Stromal cell of bone marrow (primary cell): ENCODE results near the gene PGF.

ENCODE experiments used
- DNase-seq: peaks from one replicate; pipeline ENCODE4 v3.0.0-alpha.2; 2012; ENCODE audit warnings: low read depth

Gene PGF

DNA sequence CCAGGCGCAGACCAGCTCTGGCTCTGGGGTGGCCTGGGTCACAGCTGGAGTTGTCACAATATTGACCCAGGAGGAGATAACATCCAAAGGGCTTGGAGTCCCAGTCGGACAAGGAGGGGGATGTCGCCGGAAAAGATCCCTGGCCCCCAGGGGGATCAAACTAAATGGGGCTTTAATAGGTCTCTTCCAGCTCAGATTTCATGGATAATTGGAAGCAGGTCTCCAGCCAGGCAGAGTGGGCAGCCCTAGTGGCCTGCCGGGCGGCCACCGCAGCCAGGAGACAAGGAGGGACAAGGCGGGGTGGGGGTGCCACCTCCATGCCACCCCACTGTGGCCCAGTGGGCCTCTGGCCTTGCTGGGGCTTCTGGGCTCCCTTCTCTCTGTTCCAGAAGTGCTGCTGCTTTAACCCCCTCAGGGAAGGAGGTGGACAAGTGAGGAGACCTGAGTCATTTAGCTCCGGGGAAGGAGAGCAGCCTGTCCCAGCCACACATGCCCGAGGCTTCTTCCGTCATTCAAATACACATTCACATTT is 23.1 kb upstream of the PGF start:
- DNase-seq, result no peak

DNA sequence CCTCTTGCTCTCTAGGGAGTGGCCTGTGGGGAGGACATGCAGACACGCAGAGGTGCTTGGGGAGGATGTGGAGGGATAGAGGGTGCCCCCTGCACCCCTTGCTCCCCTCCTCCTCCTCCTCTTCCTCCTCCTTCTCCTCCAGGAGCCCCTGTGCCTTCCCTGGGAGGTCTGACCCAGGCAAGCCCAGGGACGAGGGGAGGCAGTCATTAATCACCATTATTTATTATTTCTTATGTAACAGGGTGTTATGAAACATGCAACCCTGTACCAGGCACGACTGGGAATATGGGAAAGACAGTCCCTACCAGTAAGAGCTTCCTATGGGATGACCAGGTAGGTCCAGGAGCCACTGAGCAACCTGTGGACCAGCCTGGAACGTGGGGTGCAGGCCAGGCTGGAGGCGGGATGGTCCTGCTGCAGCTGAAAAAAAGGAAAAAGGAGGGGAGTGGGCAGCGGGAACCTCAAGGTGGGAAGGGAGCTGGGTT is 22.5 kb upstream of the PGF start:
- no peak for DNase-seq

- DNase-seq, result no peak
These were observed 21.9 kb upstream of the PGF start for GRCh38 chr14:74977164-74977900.

- no peak for DNase-seq
These were observed 21.1 kb upstream of the PGF start for GRCh38 chr14:74976264-74977113.

- no peak for DNase-seq
These were observed 19.8 kb upstream of the PGF start for GRCh38 chr14:74975059-74975810.

GRCh38 chr14:74974364-74975058 is 19.1 kb upstream of the PGF start:
- DNase-seq, result no peak

DNA sequence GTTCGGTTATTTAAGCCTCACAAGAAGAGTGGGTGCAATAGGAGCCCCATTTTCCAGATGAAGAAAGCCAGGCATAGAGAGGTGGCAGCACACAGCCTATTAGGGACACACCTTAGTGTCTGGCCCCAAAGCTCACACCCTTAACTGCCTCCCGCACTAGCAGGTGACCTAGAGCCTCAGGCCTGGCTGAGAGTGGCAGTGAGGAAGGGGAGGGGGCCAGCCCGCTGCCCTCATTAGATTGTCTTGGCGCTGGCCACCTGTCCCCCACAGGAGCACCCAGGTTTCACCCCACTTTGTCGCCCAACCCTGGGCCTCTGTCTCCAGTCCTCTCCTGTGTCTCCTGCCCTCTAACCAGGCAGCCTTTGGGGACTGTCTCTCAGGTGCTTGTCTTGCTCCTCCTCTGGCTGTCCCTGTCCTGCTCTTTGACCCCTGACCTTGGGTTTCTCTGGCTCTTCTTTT is 18.5 kb upstream of the PGF start:
- DNase-seq, result no peak

DNA sequence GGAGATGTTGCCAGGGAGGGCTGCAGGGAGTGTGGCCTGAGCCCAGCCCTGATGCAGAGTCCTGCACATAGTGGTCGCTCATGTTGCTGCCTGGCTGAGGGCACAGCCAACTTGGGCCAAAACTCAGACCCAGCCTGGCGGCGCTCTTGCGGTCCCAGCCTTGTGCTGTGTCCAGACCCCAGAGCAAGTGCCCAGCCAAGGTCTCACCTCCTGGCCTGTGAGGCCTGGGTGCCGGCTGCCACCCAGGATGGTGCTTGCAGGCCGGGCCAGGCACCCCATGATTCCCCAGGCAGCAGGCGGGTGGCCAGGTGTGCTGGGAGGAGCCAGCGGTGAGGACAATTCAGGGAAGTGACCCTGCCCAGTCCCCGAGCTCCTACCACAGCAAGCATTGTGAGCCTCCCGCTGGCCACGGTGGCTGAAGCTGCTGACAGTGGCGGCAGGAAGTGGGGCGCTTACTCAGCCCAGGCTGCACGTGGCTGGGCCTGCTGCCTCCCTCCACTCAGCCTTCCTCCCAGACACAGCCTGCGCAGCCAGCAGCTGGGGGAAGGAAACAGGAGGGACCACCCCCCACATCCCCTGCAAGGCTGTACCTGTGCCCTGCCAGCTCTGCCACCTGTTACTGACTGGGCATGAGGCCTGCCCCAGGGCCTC is 17.7 kb upstream of the PGF start:
- no peak for DNase-seq

- no peak for DNase-seq
These were observed 13.4 kb upstream of the PGF start for GRCh38 chr14:74968811-74969210.

DNA sequence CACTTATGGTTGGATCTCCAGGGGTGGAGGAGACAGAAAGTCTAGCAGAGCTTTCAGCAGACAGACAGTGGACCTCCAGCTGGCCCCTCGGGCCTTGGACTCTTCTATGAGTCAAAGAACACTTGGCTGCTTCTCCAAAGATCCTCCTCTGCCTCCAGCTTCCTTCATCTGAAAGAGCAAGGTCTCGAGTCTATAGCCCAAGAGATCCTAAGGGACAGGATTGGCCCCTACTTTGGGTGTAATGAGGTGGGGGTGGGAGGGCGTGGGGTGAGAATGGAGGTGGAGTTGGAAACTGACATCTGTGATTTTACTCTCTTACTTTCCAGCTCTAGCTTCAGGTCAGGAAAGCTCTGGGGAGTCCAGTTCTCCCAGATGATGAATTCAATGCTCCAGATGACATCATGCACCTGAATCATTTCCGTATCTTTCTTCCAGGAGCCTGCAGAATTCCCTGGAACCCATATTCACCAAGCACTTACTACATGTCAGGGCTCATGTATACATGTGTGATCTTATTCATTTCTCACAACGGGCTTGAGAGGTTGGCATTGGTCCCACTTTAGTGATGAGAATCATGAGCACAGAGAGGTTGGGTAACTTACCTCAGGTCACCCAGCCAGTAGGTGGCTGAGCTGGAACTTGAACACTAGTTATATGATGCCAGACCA is 10.2 kb upstream of the PGF start:
- peak; percentile 30 for DNase-seq

DNA sequence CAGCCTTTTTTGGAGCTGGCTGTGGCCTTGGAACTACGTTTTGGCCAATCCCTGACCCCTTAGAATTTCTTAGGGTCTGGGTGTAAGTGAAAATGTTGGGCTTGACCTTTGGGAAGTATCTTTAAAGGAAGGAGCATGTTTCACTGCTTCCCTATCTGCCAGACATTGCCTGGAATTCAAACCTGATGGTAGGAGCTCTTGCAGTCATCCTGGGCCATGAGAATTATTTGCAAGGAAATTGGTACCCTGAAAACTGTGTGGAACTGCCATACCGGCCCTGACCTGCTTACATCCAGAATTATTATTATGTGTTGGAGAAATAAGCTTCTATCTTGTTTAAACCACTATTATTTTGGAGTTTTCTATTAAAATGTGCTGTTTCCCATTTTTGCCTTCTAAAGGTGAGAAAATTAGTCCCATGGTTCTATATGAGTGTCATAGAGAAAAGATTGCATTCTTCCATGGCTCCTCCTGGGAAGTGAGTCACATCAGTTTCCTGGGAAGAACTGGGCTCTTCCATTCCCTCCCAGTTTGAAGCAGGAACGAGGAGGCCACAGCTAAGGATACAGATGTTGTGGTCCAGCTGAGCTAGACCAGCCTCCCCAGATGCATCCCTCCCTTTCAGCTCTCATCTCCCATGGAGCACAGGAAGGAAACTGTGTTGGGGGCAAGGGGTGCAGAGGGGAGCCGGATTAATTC is 9.5 kb upstream of the PGF start:
- peak; percentile 29 for DNase-seq

DNA sequence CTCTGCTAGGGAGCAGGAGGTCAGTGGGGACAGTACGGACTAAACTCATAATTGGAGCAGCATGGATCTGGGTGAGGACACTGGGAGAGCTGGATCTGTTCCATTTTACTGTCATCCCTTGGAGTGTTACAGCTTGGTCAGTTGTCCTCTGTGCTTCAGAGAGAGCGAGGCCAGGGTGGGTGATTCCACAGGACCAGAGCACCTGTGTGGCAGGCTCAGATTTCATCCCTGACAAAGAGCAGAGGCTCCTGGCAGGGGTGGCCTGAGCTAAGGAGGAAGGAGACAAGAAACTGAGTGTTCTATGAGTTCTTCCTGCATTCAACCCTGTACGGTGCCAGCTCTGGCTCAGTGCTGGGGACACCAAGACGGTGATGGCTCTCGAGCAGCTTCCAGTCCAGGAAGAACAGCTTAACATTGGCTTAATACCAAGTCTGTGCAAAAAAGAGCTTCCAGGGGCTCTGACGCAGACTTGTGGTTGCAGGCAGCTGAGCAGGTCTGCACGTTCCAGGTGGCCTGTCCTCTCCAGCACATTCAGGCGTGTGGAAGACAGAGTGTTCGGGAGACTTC is 8.4 kb upstream of the PGF start:
- DNase-seq, result no peak

GRCh38 chr14:74963178-74963704 is 7.8 kb upstream of the PGF start:
- DNase-seq, result no peak

- no peak for DNase-seq
These were observed 7.1 kb upstream of the PGF start for GRCh38 chr14:74962493-74962892.

DNA sequence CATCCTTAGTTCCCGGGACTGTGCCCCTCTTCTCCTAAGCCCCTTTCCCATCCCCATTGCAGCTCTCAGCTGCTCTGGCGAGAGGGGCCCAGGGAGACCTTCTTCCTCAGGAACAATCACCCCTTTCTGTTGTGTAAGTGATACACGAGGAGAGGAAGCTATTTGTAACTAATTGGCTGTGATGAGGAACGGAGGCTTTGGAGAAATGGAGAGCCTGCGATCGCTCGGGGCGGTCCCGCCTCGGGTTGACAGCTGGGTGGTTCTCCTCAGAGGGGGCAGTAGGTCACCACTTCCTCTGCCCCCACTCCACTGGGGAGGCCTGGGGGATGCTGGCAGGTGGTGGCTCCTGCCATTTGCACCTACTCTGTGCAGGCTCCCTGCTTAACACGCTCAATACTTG is 6.6 kb upstream of the PGF start:
- DNase-seq, result no peak

DNA sequence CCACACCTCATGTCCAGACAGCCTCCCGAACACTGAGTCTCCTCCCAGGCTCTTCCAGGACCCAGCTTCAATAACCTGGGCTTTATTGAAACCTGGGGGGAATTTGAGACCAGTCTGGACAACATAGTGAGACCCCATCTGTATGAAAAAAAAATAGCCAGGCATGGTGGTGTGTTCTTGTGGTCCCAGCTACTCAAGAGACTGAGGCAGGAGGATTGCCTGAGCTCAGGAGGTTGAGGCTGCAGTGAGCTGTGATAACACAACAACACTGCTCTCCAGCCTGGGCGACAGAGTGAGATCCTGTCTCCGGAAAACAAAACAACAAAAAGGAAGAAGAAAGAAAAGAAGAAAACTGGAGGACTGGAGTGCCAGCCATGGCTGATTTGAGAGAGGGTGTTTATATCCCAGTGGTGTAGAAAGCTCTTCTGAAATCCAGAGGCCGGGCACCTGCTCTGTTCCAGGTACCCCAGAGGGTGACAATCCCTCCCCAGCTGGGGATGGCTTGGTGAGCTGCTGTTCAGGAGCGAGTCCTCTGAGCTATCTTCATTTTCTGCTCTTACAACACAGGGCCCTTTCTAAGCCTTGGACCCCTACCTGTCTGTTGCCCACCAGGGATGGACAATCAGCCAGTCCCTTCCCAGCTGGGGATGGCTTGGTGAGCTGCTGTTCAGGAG is 6.0 kb upstream of the PGF start:
- no peak for DNase-seq

DNA sequence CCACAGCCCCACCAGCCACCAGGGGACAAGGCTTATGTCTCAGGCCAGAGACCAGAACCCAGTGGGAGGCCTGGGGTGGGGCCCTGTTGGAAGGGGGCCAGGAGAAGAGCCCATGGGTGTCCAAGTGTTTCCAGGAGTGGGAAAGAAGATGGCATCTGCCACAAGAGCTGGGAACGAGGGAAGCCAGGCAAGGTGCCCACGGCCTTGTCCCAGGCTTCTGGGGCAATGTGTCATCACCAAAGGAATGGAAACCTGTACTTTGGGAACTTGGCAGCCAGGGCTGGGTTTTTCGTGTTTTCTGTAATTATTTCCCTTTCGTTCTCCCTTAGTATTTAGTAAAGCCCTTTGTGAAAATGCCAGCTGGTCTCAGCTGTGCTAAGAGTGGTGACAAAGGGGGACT is 5.3 kb upstream of the PGF start:
- DNase-seq, result no peak

DNA sequence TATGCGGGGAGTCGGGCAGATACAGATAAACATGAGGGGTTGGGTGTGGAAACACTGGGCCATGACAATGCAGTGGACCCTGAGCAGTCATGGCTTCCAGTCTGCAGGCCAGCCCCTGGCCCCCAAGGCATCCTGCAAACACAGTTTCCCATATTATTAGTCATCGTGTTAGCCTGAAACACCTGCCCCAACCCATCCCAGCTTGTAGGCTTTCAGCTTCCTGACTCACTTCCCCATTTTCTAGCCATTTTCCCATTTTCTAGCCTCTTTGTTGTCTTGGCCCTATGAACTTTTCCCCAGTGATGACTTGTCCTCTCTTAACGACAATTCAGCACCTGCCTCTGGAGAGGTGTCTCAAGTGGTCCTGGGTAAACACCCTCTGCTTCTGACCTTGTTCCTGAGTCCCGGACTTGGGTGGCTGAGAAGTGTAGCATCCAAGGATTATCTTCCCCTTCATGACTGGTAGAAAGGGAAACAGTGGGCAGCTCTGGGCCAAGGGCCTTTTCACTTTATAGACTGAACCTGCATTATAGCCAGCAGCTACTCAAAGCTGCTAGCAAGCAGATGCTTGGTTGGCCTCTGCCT is 4.3 kb upstream of the PGF start:
- DNase-seq, result no peak
